Pons (tissue), 1 donor: ENCODE measurements around the gene STX2.
"Not testable (repeated sequence)": the region's sequence is repeated elsewhere in the genome, so short reads cannot be mapped to it uniquely, and the experiment has no call there.

Experiments
- DNase-seq: peaks from one replicate; pipeline ENCODE4 v3.0.0-alpha.2; 2016; ENCODE audit warnings: low spot score

The STX2 gene

GRCh38 chr12:130764475-130765185 lies 74.4 kb downstream of the STX2 start:
- no peak for DNase-seq

GRCh38 chr12:130764073-130764472 lies 75.0 kb downstream of the STX2 start:
- DNase-seq = no peak

GRCh38 chr12:130762319-130762675 lies 76.8 kb downstream of the STX2 start:
- DNase-seq = no peak

- DNase-seq = peak; percentile 45
Observed at GRCh38 chr12:130761537-130762318, 77.3 kb downstream of the STX2 start.

GRCh38 chr12:130754234-130754901 lies 84.7 kb downstream of the STX2 start:
- DNase-seq = peak; percentile 20

- DNase-seq = no peak
Observed at GRCh38 chr12:130752692-130753230, 86.3 kb downstream of the STX2 start.

- DNase-seq = not testable (repeated sequence)
Observed at GRCh38 chr12:130752037-130752436, 87.0 kb downstream of the STX2 start.

GRCh38 chr12:130748786-130749185 lies 90.3 kb downstream of the STX2 start:
- DNase-seq = no peak

- peak; percentile 69 for DNase-seq
Observed at GRCh38 chr12:130747867-130748740, 90.9 kb downstream of the STX2 start.

- no peak for DNase-seq
Observed at GRCh38 chr12:130746546-130746945, 92.5 kb downstream of the STX2 start.

GRCh38 chr12:130745921-130746320 lies 93.1 kb downstream of the STX2 start:
- DNase-seq = no peak

GRCh38 chr12:130744274-130744673 lies 94.8 kb downstream of the STX2 start:
- no peak for DNase-seq

GRCh38 chr12:130743606-130744005 lies 95.4 kb downstream of the STX2 start:
- DNase-seq = no peak

GRCh38 chr12:130743176-130743575 lies 95.9 kb downstream of the STX2 start:
- DNase-seq = no peak

GRCh38 chr12:130742716-130743115 lies 96.3 kb downstream of the STX2 start:
- no peak for DNase-seq

- no peak for DNase-seq
Observed at GRCh38 chr12:130742112-130742511, 96.9 kb downstream of the STX2 start.
